Left lung (tissue), 10 donors: ENCODE results near the gene KRT80. TPM values are rescaled to one million over a fixed set of nuclear protein-coding genes. Genes with fewer than 3 reads are reported as not detected.
A peak's percentile ranks its signal among the peaks of the same experiment; 100 is the strongest.

Experiments used
- ATAC-seq: fragments of 200-7000 bp; cut with Tn5 transposase; one replicate; pipeline ENCODE4 v1.9.1; 2020; ENCODE audit warnings: moderate library complexity
- DNase-seq, 4 donors: peaks; one replicate each; pipeline ENCODE4 v3.0.0-alpha.2; 2013 to 2020
- H3K27ac ChIP-seq, 2 donors: fragments of 200-600 bp; sonication (generic) in 1 of 2; one replicate each; pipeline versions ENCODE4 v1.5.0 to v1.8.0; 2020 to 2021
- H3K27me3 ChIP-seq, 2 donors: fragments of 200-600 bp; sonication (generic) in 1 of 2; one replicate each; pipeline versions ENCODE4 v1.5.0 to v1.8.0; 2020 to 2021
- H3K36me3 ChIP-seq, 2 donors: fragments of 200-600 bp; sonication (generic) in 1 of 2; one replicate each; pipeline versions ENCODE4 v1.5.0 to v1.8.0; 2020 to 2021
- H3K4me1 ChIP-seq, 2 donors: fragments of 200-600 bp; one replicate each; pipeline ENCODE4 v1.8.0; 2021
- H3K4me3 ChIP-seq, 2 donors: fragments of 200-600 bp; sonication (generic) in 1 of 2; one replicate each; pipeline versions ENCODE4 v1.5.0 to v1.8.0; 2020 to 2021; ENCODE audit warnings: mild to moderate bottlenecking in 1 of 2
- H3K9me3 ChIP-seq, 2 donors: fragments of 200-600 bp; sonication (generic) in 1 of 2; one replicate each; pipeline versions ENCODE4 v1.5.0 to v1.8.0; 2020 to 2021
- CTCF ChIP-seq, 2 donors: fragments of 200-600 bp; sonication (generic) in 1 of 2; IDR thresholded peaks; one replicate each; pipeline versions ENCODE4 v1.5.0 to v1.8.0; 2021; ENCODE audit warnings: antibody characterized with exemption in 2 of 2
- intact Hi-C, 2 donors: fragments of 100-400 bp; cut with DNase I; formaldehyde crosslinking; loops; one replicate each; pipeline versions ENCODE4 v1.11.2 to v1.14.2; 2022
- polyA plus RNA-seq, 6 donors: library from polyadenylated mRNA; unstranded; fragments of 120-200 nt; gene quantifications; one replicate each; pipeline ENCODE4 v1.2.1, GENCODE V29; 2013; ENCODE audit not compliant: insufficient read length in 6 of 6
- total RNA-seq, 2 donors: library from RNA; stranded (reverse); fragmentation: NEBNext Ultra II Directional; extraction: Animal tissue kit (Norgen Biotek cat#: 25700); gene quantifications; one replicate each; pipeline ENCODE4 v1.2.1, GENCODE V29; 2021
- donor health status: DM: no; HTN: yes; CAD: no.
- donor health status: DM: no; HTN: no; CAD: no.

The KRT80 gene
- total and polyA plus RNA-seq, 8 donors: 0.59 to 30.1 (median 0.93) TPM

- TF ChIP-seq CTCF (IDR thresholded peaks at IDR 0.05): no peak
- Histone ChIP-seq H3K4me1 (peaks cover 13 to 56% of the 10 kb centered on the region in 2 donors), H3K27me3 (no peaks in the 10 kb centered on the region), H3K36me3 (no peaks in the 10 kb centered on the region), H3K27ac (peak overlapping the region in 1 of 2 donors; percentile 63), H3K9me3 (no peaks in the 10 kb centered on the region), H3K4me3 (no peak overlapping the region)
- DNase-seq: peak in 2 of 4 donors; percentile 32 to 58
- intact Hi-C loops: no loop called here
- ATAC-seq: no peak
Observed at GRCh38 chr12:52202361-52203078, 10.7 kb upstream of the KRT80 start.

DNA sequence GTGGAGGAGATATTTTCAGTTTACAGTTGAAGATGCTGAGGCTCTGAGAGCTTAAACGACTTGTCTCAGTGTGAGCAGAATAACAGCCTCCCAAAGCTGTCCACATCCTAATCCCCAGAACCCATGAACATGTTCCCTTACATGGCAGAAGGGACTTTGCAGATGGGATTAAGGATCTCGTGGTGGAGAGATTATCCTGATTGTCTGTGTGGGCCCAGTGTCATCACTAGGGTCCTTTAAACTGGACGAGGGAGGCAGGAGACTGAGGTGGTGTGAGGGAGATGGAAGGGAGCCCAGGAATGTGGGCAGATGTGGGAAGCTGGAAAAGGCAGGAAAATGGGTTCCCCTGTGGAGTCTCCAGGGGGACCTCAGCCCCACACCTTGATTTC, 9.6 kb upstream of the KRT80 start:
- TF ChIP-seq CTCF (IDR thresholded peaks at IDR 0.05): no peak
- Histone ChIP-seq H3K27me3 (no peaks in the 10 kb centered on the region), H3K9me3 (no peaks in the 10 kb centered on the region), H3K4me1 (peaks cover 16 to 64% of the 10 kb centered on the region in 2 donors), H3K4me3 (no peak overlapping the region), H3K36me3 (no peaks in the 10 kb centered on the region), H3K27ac (no peak overlapping the region)
- no peak for DNase-seq
- ATAC-seq: no peak
- intact Hi-C loops: no loop called here

- H3K9me3 ChIP-seq: no peaks in the 10 kb centered on the region
- peaks cover 16 to 64% of the 10 kb centered on the region in 2 donors for H3K4me1 ChIP-seq
- H3K4me3 ChIP-seq: no peak overlapping the region
- no peak for TF ChIP-seq CTCF (IDR thresholded peaks at IDR 0.05)
- H3K27me3 ChIP-seq: no peaks in the 10 kb centered on the region
- ATAC-seq: no peak
- no peak overlapping the region for H3K27ac ChIP-seq
- intact Hi-C loops: no loop called here
- DNase-seq: peak in 1 of 4 donors; percentile 49
- no peaks in the 10 kb centered on the region for H3K36me3 ChIP-seq
Observed at GRCh38 chr12:52200781-52201450, 9.1 kb upstream of the KRT80 start.

DNA sequence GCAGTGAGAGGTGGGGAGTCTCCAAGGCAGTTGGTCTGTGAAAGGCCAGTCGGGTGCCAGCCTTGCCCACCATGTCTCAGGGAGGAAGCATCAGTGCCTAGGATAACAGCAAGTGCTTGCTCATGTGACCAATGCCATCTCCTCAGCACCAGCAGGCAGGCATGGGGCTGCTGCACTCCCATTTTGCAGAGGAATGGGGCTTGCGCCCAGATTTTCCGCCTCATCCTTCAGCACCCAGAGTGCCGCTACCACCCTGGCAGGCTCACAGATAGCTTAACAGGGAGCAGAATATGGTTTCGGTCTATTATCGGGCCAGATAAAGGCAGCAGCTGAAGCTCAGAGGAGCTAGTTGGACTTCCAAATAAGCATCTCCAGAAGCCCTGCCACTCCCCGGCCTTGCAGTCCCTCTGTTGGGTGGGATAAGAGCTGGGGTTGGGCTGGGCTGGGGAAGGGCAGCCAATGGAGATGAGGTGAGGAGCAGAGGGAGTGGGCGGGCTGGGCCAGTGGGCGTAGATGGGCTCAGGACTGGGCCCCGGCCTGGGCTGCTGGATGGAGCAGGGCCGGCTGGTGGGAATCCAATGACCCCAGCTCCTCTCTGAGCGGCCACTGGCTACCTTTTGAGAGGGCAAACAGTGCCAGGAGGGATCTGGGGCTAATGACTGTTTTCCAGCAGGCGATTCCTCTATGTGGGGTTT, 8.4 kb upstream of the KRT80 start:
- no peak for TF ChIP-seq CTCF (IDR thresholded peaks at IDR 0.05)
- peak in 1 of 4 donors; percentile 64 for DNase-seq
- Histone ChIP-seq H3K4me1 (peaks cover 16 to 68% of the 10 kb centered on the region in 2 donors), H3K36me3 (no peaks in the 10 kb centered on the region), H3K9me3 (no peaks in the 10 kb centered on the region), H3K4me3 (no peak overlapping the region), H3K27ac (peak overlapping the region in 1 of 2 donors; percentile 88), H3K27me3 (no peaks in the 10 kb centered on the region)
- no peak for ATAC-seq
- intact Hi-C loops: no loop called here
